ENCODE measurements around the gene BNC2.
"Not testable (repeated sequence)": the region's sequence is repeated elsewhere in the genome, so short reads cannot be mapped to it uniquely, and the experiment has no call there.

The BNC2 gene

GRCh38 chr9:16484180-16484579 is 386.3 kb downstream of the BNC2 start:
- DNase-seq, result no peak

- DNase-seq, result no peak
These were observed 387.7 kb downstream of the BNC2 start for GRCh38 chr9:16482764-16483163.

- not testable (repeated sequence) for DNase-seq
These were observed 389.9 kb downstream of the BNC2 start for GRCh38 chr9:16480584-16480983.

- DNase-seq, result no peak
These were observed 394.5 kb downstream of the BNC2 start for GRCh38 chr9:16475996-16476395.

GRCh38 chr9:16475257-16475656 is 395.2 kb downstream of the BNC2 start:
- no peak for DNase-seq

GRCh38 chr9:16469184-16469583 is 401.3 kb downstream of the BNC2 start:
- no peak for DNase-seq

GRCh38 chr9:16461851-16462250 is 408.6 kb downstream of the BNC2 start:
- DNase-seq, result no peak

- DNase-seq, result no peak
These were observed 409.2 kb downstream of the BNC2 start for GRCh38 chr9:16461137-16461840.

- no peak for DNase-seq
These were observed 409.8 kb downstream of the BNC2 start for GRCh38 chr9:16460696-16461095.

GRCh38 chr9:16459421-16460148 is 410.9 kb downstream of the BNC2 start:
- no peak for DNase-seq

GRCh38 chr9:16458696-16459420 is 411.6 kb downstream of the BNC2 start:
- DNase-seq, result no peak

GRCh38 chr9:16455842-16456241 is 414.6 kb downstream of the BNC2 start:
- DNase-seq, result no peak

- DNase-seq, result no peak
These were observed 417.1 kb downstream of the BNC2 start for GRCh38 chr9:16453390-16453789.

GRCh38 chr9:16450578-16450977 is 419.9 kb downstream of the BNC2 start:
- DNase-seq, result no peak

GRCh38 chr9:16450043-16450442 is 420.4 kb downstream of the BNC2 start:
- DNase-seq, result no peak

- peak; percentile 30 for DNase-seq
These were observed 421.3 kb downstream of the BNC2 start for GRCh38 chr9:16449076-16449730.

- DNase-seq, result no peak
These were observed 422.5 kb downstream of the BNC2 start for GRCh38 chr9:16447946-16448345.

GRCh38 chr9:16446636-16447035 is 423.8 kb downstream of the BNC2 start:
- DNase-seq, result no peak

- no peak for DNase-seq
These were observed 425.1 kb downstream of the BNC2 start for GRCh38 chr9:16445141-16445920.

GRCh38 chr9:16442622-16443021 is 427.8 kb downstream of the BNC2 start:
- DNase-seq, result no peak

- no peak for DNase-seq
These were observed 428.7 kb downstream of the BNC2 start for GRCh38 chr9:16441791-16442190.

GRCh38 chr9:16438831-16439230 is 431.6 kb downstream of the BNC2 start:
- not testable (repeated sequence) for DNase-seq

GRCh38 chr9:16436545-16436944 is 433.9 kb downstream of the BNC2 start:
- DNase-seq, result no peak
